ENCODE data around the gene MNX1. TPM values are rescaled to one million over a fixed set of nuclear protein-coding genes. Genes with fewer than 3 reads are reported as not detected.
A peak's percentile ranks its signal among the peaks of the same experiment; 100 is the strongest.

Gene MNX1
- total and polyA plus RNA-seq, 10 of the 15 experiments (the other 5 are each of a cell fraction or from before 2014, with no cell fraction given): 0.22 to 2.7 (median 1.3) TPM; not detected in 1

DNA sequence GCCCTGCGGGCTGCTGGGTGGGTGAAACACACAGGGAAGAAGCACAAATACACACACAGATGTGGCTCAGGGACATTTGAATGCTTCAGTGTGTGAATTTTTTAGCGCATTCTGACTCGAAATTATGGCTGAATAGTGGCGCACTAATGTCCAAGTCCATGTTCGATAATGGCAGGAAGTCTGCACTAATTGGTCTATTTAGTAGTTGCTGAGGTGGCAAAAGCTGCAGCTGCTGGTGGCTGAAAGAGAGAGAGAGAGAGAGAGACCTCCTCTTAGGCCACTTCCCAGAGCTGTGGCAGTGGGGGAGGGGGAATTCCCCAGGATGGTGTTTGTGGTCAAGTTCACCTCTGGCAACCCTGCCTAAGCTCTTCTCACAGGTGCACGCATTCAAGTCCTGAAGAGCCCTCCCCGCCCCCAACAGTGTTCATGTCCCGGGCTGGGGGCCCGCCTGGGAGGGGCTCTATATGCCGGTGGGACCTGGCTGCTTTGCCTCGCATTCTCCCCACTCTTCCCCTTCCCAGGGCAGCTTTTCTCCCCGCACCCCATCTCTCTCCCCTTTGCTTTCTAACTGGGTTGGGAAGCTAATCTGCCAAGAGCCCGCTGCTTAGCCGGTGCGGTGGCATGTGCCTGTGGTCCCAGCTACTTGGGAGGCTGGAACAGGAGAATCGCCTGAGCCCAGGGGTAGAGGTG, 6.0 kb upstream of the MNX1 start (continued):
- TF ChIP-seq, protein P1, sequence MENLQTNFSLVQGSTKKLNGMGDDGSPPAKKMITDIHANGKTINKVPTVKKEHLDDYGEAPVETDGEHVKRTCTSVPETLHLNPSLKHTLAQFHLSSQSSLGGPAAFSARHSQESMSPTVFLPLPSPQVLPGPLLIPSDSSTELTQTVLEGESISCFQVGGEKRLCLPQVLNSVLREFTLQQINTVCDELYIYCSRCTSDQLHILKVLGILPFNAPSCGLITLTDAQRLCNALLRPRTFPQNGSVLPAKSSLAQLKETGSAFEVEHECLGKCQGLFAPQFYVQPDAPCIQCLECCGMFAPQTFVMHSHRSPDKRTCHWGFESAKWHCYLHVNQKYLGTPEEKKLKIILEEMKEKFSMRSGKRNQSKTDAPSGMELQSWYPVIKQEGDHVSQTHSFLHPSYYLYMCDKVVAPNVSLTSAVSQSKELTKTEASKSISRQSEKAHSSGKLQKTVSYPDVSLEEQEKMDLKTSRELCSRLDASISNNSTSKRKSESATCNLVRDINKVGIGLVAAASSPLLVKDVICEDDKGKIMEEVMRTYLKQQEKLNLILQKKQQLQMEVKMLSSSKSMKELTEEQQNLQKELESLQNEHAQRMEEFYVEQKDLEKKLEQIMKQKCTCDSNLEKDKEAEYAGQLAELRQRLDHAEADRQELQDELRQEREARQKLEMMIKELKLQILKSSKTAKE (IDR thresholded peaks at IDR 0.05; ENCODE audit: low read depth, poor library complexity, severe bottlenecking): peak; percentile 55
- TF ChIP-seq ZBTB40 (IDR thresholded peaks at IDR 0.05; ENCODE audit: borderline replicate concordance): no peak
- TF ChIP-seq, protein P2, sequence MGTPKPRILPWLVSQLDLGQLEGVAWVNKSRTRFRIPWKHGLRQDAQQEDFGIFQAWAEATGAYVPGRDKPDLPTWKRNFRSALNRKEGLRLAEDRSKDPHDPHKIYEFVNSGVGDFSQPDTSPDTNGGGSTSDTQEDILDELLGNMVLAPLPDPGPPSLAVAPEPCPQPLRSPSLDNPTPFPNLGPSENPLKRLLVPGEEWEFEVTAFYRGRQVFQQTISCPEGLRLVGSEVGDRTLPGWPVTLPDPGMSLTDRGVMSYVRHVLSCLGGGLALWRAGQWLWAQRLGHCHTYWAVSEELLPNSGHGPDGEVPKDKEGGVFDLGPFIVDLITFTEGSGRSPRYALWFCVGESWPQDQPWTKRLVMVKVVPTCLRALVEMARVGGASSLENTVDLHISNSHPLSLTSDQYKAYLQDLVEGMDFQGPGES (IDR thresholded peaks at IDR 0.05): no peak
- TF ChIP-seq BRCA1 (IDR thresholded peaks at IDR 0.05; ENCODE audit: low read depth, low read length): no peak
- TF ChIP-seq MEF2B (IDR thresholded peaks at IDR 0.05; ENCODE audit: partially characterized antibody, poor library complexity, severe bottlenecking): peak; percentile 51
- TF ChIP-seq MAX (IDR thresholded peaks at IDR 0.05; ENCODE audit: low read depth, low read length): no peak
- TF ChIP-seq ATF7 (IDR thresholded peaks at IDR 0.05; ENCODE audit: low read depth): peak; percentile 65
- peak; percentile 77 to 85 for TF ChIP-seq EP300 (IDR thresholded peaks at IDR 0.05; ENCODE audit: borderline replicate concordance in 1 of 2, control insufficient read depth in 1 of 2, low read depth in 2 of 2, low read length in 2 of 2)
- TF ChIP-seq TAF1 (IDR thresholded peaks at IDR 0.05; ENCODE audit: borderline replicate concordance, low read depth, low read length): no peak
- peak; percentile 42; the same call in 1 of the 2 replicates for TF ChIP-seq BACH1 (IDR thresholded peaks at IDR 0.05; ENCODE audit: borderline replicate concordance)
- no peak for TF ChIP-seq ZNF384 (IDR thresholded peaks at IDR 0.05; ENCODE audit: borderline replicate concordance, low read depth, low read length)
- TF ChIP-seq NFYA (IDR thresholded peaks at IDR 0.05; ENCODE audit: borderline replicate concordance, low read depth, low read length): no peak
- TF ChIP-seq FOXK2 (IDR thresholded peaks at IDR 0.05): no peak
- no peak for TF ChIP-seq CHD4 (IDR thresholded peaks at IDR 0.05)
- peak; percentile 98 for TF ChIP-seq TCF12 (IDR thresholded peaks at IDR 0.05; ENCODE audit: low read depth, low read length)
- no peak for TF ChIP-seq PBX3 (IDR thresholded peaks at IDR 0.05; ENCODE audit: insufficient replicate concordance, low read depth, low read length)
- TF ChIP-seq YBX1 (IDR thresholded peaks at IDR 0.05): no peak
- no peak for TF ChIP-seq SMARCA5 (IDR thresholded peaks at IDR 0.05)
- TF ChIP-seq RAD21 (IDR thresholded peaks at IDR 0.05; ENCODE audit: insufficient read depth, low read depth, low read length): no peak
- TF ChIP-seq ZSCAN29 (IDR thresholded peaks at IDR 0.05): no peak
- no peak for TF ChIP-seq SIN3A (IDR thresholded peaks at IDR 0.05; ENCODE audit: low read depth, low read length)
- no peak for TF ChIP-seq CEBPB (IDR thresholded peaks at IDR 0.05; ENCODE audit: borderline replicate concordance in 1 of 2, low read depth in 2 of 2, low read length in 2 of 2)
